Measurements from ENCODE around the gene TWSG1.
"Not testable (repeated sequence)": the region's sequence is repeated elsewhere in the genome, so short reads cannot be mapped to it uniquely, and the experiment has no call there.

Gene TWSG1

GRCh38 chr18:9335697-9336045 is 1.1 kb downstream of the TWSG1 start:
- no peak for DNase-seq (ENCODE audit: low spot score)

GRCh38 chr18:9336827-9337226 is 2.3 kb downstream of the TWSG1 start:
- DNase-seq (ENCODE audit: low spot score), result no peak

GRCh38 chr18:9337873-9338272 is 3.3 kb downstream of the TWSG1 start:
- no peak for DNase-seq (ENCODE audit: low spot score)

GRCh38 chr18:9340472-9340871 is 5.9 kb downstream of the TWSG1 start:
- DNase-seq (ENCODE audit: low spot score), result no peak

GRCh38 chr18:9343577-9343976 is 9.0 kb downstream of the TWSG1 start:
- DNase-seq (ENCODE audit: low spot score), result no peak

- no peak for DNase-seq (ENCODE audit: low spot score)
These were observed 12.2 kb downstream of the TWSG1 start for GRCh38 chr18:9346775-9347174.

GRCh38 chr18:9348079-9348671 is 13.6 kb downstream of the TWSG1 start:
- no peak for DNase-seq (ENCODE audit: low spot score)

- DNase-seq (ENCODE audit: low spot score), result no peak
These were observed 14.2 kb downstream of the TWSG1 start for GRCh38 chr18:9348766-9349165.

- DNase-seq (ENCODE audit: low spot score), result no peak
These were observed 19.0 kb downstream of the TWSG1 start for GRCh38 chr18:9353596-9353995.

- no peak for DNase-seq (ENCODE audit: low spot score)
These were observed 19.7 kb downstream of the TWSG1 start for GRCh38 chr18:9354256-9354655.

GRCh38 chr18:9356976-9357375 is 22.4 kb downstream of the TWSG1 start:
- no peak for DNase-seq (ENCODE audit: low spot score)

- no peak for DNase-seq (ENCODE audit: low spot score)
These were observed 25.2 kb downstream of the TWSG1 start for GRCh38 chr18:9359796-9360195.

GRCh38 chr18:9361191-9361590 is 26.6 kb downstream of the TWSG1 start:
- DNase-seq (ENCODE audit: low spot score), result no peak

GRCh38 chr18:9362869-9363268 is 28.3 kb downstream of the TWSG1 start:
- DNase-seq (ENCODE audit: low spot score), result no peak

- DNase-seq (ENCODE audit: low spot score), result no peak
These were observed 29.7 kb downstream of the TWSG1 start for GRCh38 chr18:9364242-9364641.

- no peak for DNase-seq (ENCODE audit: low spot score)
These were observed 30.8 kb downstream of the TWSG1 start for GRCh38 chr18:9365406-9365805.

- DNase-seq (ENCODE audit: low spot score), result peak; percentile 30
These were observed 31.6 kb downstream of the TWSG1 start for GRCh38 chr18:9366126-9366714.

GRCh38 chr18:9373254-9373653 is 38.7 kb downstream of the TWSG1 start:
- DNase-seq (ENCODE audit: low spot score), result not testable (repeated sequence)

GRCh38 chr18:9379118-9379517 is 44.5 kb downstream of the TWSG1 start:
- DNase-seq (ENCODE audit: low spot score), result no peak

- no peak for DNase-seq (ENCODE audit: low spot score)
These were observed 45.5 kb downstream of the TWSG1 start for GRCh38 chr18:9380101-9380500.

- DNase-seq (ENCODE audit: low spot score), result peak; percentile 30
These were observed 46.2 kb downstream of the TWSG1 start for GRCh38 chr18:9380621-9381395.

GRCh38 chr18:9386879-9387278 is 52.3 kb downstream of the TWSG1 start:
- DNase-seq (ENCODE audit: low spot score), result no peak

GRCh38 chr18:9387891-9388290 is 53.3 kb downstream of the TWSG1 start:
- DNase-seq (ENCODE audit: low spot score), result no peak

GRCh38 chr18:9389706-9390105 is 55.1 kb downstream of the TWSG1 start:
- DNase-seq (ENCODE audit: low spot score), result no peak

Data from globus pallidus (tissue), 1 donor.